ENCODE data around the gene PRTFDC1.

PRTFDC1 gene

DNA sequence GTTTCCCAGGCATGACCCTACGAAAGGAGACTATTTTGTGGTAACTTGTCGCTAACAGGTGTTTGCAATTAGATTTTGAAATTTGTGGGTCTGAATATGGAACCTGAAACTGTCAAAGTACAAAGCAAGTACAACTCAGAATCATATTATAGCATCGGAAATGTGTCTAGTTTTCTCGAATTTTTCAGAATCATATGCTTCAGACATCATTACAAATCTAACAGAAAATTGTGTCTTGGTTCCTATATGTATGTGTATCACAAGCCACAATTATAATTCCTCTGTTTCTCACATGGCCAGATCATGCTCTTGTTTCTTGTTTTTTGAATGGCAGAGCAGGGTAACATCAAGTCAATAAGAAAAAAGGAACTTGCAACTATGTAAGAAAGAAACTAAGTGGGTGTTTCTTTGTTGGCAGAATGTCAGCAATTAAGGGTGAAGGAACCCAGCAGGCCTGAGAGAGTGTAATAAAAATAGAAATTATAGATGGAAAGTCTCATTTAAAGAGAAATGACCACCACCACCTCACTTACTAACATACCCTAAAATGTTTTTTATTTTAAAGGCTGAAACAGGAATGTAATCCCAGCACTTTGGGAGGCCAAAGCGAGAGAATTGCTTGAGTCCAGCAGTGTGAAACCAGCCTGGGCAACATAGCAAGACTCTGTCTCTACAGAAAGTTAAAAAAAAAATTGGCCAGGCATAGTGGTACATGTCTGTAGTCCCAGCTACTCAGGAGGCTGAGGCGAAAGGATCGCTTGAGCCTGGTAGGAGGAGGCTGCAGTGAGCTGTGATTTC, 51.3 kb downstream of the PRTFDC1 start:
- DNase-seq = no peak

DNA sequence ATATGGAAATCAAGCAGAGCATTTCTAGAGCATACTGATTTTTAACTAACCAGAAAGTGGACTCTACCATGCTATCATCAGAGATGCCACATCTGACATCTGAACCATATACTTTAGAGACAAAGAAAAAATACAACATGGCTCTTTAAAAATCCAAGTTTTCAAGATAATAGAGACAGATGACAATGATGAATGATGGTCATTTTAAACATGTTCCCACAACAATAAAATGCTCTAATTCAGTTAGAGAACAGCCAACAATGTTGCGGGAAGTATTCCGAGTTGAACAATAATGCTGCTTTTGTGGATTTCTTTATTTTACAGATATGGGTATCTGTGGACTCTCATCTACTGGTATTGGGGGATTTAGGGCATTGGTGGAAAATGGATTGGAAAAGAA, 52.8 kb downstream of the PRTFDC1 start:
- no peak for DNase-seq

DNA sequence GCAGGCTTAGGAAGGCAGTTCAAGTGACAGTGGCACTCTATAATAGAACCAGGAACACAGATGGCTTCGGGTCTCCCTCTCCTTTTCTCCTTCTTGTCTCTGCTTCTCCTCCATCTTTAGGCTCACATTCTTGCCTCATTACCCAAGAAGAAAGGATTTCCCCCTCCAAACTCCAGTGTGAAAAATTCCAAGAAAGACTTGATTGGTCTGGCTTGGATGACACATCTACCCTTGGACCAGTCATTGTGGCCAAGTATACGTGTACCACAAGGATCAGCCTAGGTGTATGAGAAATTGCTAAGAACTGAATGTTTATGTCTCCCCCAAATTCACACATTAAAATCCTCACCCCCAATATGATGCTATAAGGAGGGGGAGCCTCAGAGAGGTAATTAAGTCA, 53.9 kb downstream of the PRTFDC1 start:
- no peak for DNase-seq

DNA sequence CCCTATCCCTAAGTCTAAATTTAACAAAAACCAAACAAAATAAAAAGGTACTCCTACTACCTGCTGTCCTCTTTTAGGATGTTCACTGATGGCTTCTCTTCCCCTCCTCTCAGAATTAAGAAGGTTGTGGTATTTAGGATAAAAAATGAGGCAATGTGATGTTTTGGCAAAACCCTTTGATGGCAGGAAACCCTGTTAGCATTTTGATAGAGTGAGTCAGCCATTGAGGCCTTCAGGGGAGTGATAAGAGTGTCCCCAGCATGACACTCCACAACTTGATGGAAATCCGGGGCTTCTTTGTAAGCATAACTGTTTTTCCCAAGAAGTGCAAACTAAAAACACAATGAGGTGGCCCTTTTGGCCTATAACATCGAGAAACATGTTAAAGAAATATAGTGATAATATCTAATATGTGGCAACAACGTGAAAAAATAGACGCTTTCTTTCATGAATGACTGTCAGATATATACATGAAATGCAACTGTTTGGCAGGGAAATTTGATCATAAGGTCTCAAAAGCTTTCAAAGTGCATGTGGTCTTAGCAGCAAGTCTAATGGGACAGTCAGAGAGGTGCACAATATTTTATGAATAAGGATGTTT, 55.0 kb downstream of the PRTFDC1 start:
- no peak for DNase-seq

DNA sequence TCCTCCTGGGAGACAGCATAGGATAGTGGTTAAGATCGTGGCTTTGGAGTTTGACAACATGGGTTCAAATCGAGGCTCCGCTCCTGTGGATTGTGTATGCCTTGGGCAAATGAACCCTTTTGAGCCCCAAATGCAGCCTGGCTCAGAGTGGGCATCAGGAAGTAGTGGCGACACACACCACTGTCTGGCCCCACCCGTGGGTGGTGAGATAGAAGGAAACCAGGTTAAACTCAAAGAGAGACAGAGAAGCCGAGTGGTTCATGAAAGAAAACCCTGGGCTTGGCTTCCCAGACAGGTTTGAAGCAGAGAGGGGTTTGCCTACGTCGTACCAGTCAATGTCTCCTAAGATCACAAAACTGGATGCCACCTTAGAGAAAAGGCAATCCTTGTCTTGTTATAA, 57.7 kb downstream of the PRTFDC1 start:
- no peak for DNase-seq

DNA sequence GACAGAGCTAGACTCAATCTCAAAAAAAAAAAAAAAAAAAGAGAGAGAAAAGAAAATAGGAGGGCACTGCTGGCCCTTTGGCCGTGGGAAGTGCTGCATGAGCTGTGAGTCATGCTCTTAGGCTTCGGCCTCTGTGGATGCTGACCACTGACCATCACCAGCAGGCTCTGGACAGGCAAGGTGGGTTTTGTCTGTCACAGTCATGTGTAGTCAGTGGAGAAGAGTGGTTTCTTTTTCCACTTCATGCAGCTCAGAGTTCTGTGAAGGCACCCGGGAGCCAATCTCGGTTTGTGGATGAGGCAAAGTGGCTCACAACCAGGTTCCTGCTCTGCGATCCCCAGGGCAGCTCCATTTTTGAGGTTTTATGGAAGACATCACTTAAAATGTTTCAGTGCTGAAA, 58.1 kb downstream of the PRTFDC1 start:
- no peak for DNase-seq

DNA sequence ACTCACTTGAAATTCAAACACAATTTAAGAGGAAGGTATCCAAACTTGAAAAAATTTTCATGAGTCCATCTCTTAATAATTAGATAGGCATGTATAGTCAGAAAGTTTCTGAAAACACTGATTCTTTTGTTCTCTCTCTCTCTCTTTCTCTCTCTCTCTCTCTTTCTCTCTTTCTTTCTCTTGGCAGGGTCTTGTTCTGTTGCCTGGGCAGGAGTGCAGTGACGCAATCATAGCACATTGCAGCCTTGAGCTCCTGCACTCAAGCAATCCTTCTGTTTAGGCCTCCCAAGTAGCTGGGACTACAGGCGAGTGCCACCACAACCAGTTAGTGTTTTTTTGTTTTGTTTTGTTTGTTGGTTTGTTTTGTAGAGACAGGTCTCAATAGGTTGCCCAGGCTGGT, 59.3 kb downstream of the PRTFDC1 start:
- no peak for DNase-seq

DNA sequence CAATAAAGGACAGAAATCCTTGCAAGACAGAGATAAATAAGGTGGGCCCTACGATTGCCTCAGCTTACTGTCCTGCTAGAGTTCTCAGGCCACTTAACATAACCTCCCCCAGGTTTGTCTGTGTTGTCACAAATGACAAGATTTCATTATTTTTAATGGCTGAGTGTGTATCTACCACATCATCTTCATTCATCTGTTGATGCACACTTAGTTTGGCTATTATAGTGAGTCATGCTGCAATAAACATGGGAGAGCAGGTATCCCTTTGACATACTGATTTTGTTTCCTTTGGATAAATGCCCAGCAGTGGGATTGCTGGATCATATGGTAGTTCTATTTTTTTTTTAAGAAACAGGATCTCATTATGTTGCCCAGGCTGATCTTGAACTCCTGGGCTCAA, 60.6 kb downstream of the PRTFDC1 start:
- no peak for DNase-seq

DNA sequence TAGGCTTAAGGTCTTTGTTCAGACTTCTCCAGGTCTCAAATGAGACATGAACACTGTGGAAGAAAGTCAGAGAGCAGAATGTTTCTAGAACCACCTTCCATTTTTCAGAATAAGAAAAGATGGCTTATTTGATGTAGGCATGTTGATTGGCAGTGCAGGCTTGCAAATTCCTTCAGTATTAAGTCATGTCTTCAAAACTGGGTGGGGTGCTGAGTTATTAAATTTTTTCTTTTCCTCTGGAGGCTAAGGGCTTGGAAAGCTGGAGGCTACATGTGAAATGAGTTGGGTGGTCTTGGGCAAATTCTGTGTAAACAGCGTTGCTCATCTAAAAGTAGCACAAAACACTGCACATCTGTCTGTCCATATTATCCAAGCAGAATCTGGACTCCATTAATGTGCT, 62.8 kb downstream of the PRTFDC1 start:
- no peak for DNase-seq

DNA sequence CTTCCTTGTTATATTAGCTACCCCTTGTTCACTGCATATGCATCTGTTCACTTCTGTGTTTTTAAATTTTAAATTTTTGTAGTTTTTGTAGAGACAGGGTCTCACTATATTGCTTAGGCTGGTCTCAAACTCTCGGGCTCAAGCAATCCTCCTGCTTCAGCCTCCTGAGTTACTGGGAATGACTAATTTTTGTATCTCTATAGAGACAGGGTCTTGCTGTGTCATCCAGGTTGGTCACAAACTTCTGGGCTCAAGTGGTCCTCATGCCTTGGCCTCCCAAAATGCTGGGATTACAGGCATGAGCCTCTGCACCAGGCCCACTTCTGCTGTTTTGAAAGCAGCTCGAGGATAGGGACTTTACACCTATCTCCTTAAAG, 64.6 kb downstream of the PRTFDC1 start:
- no peak for DNase-seq

DNA sequence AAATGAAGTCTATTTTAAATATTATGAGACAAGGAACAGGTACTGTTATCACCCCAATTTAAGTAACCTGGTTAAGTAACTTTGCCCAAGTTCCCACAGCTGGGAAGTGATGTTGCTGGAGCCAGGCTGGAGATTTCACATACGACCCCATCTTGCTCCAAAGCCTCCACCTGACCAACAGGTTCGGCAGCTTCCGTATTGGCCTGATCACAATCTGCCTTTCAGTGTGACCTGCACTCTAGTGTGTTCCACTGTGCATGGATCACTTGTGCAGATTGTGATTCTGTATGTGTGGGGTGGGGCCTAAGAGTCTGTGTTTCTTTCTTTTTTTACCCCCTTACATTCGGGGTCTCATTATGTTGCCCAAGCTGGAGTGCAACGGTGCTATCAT, 66.1 kb downstream of the PRTFDC1 start:
- DNase-seq = no peak

DNA sequence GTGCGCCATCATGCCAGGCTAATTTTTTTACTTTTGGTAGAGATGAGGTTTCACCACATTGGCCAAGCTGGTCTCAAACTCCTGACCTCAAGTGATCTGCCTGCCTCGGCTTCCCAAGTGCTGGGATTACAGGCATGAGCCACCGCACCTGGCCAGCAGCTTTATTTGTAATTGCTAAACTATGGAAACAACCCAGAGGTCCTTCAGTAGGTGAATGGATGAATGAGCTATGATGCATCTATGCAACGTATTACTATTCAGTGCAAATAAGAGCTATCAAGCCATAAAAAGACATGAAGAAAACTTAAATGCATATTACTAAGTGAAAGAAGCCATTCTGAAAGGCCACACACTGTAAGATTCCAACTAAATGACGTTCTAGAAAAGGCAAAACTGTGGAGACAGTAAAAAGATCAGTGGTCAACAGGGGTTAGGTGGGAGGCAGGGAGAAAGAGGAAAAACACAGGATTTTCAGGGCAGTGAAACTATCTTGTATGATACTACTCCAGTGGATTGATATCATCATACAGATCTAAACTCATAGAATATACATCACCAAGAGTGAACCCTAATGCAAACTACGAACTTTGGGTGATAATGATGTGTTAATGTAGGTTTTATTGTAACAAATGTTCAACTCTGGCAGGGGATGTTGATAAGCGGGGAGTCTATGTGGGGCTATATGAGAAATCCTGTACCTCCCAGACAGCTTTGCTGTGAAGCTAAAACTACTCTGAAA, 66.7 kb downstream of the PRTFDC1 start:
- no peak for DNase-seq

DNA sequence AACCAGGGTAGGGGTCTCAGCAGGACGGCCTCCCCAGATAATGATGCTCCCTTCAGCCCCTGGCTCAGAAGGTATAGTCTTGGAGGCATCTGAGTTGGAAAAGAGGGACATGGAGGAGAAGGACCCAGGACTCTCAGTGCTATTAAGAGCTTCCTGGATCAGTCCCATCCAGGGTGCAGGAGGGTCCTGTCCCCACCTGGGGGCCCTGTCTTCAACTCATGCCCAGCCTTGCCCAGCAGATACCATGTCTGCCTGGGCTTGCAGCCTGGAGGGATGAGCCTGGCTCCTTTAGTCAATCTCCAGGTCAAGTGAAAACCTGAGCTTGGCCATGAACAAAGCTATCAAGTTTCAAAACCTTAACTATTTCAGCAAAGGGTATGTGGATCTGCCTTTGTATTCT, 67.6 kb downstream of the PRTFDC1 start:
- DNase-seq = no peak

DNA sequence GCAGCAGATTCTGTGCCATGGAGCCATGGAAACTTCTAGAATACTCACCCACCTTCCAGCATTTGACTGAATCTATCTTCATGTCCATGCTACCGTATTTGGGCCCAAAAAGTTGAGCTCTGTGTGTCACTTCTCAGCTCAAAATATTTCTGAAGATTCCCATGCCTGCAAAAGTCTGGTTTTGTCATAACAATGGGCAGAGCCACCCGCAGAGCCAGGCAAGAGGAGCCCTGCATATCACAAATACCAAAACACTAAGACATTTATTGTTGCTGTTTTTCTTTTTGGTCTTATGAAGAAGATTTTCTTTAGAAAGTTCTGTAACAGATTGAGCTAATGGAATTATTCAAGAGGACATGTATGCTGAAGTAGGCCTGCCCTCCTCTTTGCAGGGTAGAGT, 68.1 kb downstream of the PRTFDC1 start:
- DNase-seq = no peak

DNA sequence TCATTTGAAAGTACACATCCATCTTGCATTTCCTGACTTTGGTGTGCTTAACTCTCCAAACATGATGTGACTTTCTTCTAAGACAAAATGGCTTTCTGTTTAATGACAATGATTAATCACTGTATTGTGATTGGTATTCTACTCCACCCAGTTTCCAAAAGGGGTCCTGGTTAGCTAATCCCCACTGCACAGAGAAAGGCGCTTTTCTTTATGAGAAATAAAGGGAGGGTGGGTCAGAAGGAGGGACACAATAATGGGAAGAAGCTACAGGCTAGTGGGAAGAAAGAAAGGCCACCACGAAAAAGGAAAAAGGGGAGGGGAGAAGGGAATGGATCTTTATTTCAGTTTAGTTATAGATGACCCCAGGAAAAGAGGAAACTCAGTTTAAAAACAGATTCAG, 69.2 kb downstream of the PRTFDC1 start:
- no peak for DNase-seq

DNA sequence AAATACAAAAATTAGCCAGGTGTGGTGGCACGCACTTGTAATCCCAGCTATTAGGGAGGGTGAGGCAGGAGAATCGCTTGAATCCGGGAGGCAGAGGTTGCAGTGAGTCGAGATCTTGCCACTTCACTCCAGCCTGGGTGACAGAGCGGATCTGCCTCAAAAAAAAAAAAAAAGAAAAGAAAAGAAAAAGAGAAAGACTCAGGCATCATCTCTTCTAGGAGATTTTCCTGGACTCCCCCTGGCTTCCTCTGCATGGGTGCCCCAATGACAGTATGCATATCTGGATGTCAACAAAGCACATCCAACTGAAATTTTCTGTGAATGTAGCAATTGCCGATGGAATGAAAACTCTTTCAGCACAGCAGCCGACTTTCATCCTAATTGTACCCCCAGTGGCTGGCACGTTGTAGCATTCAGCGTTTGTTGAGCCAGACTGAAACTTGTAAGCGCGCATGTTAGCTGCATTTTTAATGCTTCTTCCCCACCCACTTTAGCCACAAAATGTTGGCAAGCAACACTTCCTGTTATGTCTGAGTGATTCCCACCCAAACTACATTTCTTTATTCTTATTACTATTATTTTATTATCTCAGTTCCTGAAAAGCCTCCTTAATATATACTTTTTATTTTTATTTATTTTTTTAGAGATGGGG, 70.2 kb downstream of the PRTFDC1 start:
- DNase-seq = peak; percentile 46

DNA sequence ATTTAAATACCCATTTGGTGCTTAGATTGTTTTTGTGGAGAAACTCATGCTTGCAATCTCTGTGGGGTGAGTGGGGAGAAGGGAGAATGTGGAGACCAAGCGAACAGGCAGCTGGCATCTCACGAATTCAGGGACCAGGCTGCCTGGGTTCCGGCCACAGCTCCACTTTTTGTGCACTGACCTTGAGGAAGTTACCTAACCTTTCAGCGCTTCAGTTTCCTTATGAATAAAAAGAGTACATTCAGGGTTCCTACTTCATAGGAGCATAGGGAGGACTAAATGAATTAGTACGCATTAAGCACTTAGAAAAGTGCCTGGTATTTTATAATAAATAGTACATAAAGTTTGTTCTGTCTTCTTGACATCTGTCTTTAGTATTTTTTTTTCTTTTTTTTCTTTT, 72.5 kb downstream of the PRTFDC1 start:
- DNase-seq = no peak

DNA sequence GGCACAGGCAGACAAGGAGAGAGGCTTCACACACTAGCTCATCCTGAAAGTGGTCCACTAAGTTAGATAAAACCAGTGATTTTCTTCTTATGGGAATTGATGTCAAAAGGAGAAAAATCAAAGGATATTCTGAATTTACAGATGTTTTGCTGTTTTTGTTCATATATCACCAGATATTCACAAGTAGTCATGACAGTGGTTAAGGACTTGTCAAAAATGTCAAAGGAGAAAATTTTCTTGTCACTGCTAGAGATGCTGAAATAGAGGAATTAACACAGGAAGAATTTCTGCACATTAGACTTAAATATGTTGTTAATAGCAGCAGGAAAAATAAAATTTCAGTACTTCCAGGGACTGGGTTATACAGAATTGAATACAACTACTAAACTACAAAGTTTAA, 78.3 kb downstream of the PRTFDC1 start:
- DNase-seq = no peak

DNA sequence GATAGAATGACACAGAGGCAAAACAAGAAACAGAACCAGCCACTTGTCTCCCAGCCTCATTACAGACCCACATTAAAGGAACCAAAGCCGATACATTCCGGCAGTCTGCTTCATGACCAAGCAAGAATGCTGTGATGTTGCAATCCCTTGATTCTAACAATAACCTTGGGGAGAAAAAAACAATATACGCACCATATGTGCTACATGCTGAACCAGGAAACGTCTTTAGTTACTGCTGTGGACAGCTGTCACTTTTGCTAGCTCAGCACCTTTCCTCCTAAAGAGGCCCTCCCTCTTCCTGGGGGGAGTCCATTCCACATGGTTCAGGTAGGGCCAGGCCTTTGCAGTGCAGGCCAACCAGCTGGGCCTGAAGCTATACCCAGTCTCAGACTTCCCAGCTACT, 79.1 kb downstream of the PRTFDC1 start:
- no peak for DNase-seq

DNA sequence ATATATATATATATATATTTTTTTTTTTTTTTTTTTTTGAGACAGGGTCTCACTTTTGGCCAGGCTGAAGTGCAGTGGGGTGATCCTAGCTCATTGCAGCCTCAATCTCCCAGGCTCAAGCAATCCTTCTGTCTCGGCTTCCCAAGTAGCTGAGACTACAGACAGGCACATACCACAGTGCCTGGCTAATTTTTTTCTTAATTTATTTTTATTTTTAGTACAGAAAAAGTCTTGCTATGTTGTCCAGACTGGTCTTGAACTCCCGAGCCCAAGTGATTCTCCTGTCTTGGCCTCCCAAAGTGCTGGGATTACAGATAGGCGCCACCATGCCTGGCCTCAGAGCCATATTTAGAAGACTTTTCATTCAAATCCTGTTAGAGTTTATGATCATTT, 79.6 kb downstream of the PRTFDC1 start:
- no peak for DNase-seq

DNA sequence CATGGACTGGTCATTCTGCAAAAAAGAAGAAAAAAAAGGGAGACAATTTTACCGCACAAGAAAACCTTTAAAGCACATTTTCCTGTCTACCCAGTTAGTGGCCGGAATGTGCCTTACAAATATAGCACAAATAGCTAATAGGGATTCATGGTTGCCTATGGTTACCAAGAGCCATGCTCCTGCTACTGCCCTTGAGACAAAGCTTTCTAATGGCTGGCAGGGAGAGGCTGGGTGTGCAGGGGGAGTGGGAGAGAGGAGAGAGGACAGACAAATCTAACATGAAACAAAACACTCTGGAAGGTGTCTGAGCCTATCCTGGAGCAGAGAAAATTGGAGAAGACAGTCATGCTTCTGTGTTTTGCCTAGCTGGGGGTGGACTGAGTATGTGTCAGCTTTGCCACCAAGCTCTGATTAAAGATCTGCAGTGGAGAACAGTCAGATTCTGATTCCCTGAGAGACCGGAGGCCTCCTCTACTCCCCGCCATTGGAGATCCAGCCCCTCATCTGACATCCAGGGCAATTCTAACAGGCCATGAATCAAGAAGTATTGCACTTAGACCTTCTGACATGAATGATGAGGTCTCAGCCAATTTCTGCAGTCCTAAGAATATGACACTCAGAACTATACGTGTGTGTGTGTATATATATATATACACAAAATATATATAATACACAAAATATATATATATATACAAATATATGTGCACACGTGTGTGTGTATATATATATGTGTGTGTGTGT, 80.2 kb downstream of the PRTFDC1 start:
- no peak for DNase-seq

DNA sequence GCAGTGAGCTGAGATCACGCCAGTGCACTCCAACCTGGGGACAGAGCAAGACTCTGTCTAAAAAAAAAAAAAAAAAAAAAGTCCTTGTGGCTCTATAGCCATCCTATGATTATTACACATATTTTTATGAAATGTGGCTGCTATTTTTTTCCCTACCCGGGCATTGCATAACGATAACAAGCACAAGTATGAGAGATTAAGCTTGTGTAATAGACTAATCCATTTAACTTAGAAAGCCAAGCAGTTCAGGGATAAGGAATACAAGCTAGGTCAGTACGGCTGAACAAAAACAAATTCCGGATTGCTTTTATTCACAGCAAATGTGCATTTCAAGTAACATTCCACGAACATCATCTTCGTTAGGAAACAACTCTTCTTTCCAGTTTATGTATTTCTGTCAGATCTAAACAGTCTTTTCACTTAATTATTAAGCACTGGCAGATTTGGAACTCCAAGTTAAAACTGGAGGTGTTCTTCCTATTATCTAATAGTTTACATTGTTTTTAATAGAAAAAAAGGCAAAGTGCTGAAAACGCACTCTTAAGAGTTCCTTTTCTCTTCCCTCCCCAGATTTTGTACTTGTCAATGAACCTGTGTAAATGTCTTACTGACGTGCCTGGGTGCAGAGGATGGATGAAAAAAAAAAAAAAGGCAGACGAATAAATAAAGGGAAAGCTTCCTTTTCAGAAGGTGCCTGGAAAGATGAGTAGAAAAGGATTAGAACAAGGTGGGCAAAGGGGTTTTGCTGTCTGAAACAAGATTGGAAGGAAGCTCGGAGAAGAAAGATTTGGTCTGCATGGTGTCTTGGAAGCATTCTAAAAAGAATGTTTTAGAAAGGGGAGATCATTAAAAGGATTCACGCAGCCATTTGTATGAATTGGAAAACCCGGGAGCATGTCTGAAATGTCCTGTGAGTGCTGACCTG, 81.1 kb downstream of the PRTFDC1 start:
- no peak for DNase-seq

Measured in activated CD8-positive, alpha-beta memory T cell treated with anti-CD3 and anti-CD28 coated beads, Interleukin-2, amount 50 U/mL, for 4 hours (primary cell).